Mucosa of rectum (tissue), 2 donors: ENCODE measurements around the gene OR8B4.
"Not testable (repeated sequence)": the region's sequence is repeated elsewhere in the genome, so short reads cannot be mapped to it uniquely, and the experiment has no call there.

ENCODE experiments used
- H3K27ac ChIP-seq, 2 donors: one replicate each; pipeline ENCODE4 v1.7.0; 2013; ENCODE audit warnings: inconsistent platforms in 2 of 2, low read depth in 2 of 2, low read length in 2 of 2
- H3K27me3 ChIP-seq, 2 donors: one replicate each; pipeline ENCODE4 v1.7.0; 2013; ENCODE audit warnings: low read length in 2 of 2; ENCODE audit not compliant: control insufficient read depth in 2 of 2, insufficient read depth in 2 of 2
- H3K36me3 ChIP-seq, 2 donors: one replicate each; pipeline ENCODE4 v1.7.0; 2013; ENCODE audit warnings: low read length in 2 of 2; ENCODE audit not compliant: control insufficient read depth in 2 of 2, insufficient read depth in 2 of 2
- H3K4me1 ChIP-seq, 2 donors: one replicate each; pipeline ENCODE4 v1.7.0; 2013; ENCODE audit warnings: low read length in 2 of 2, mild to moderate bottlenecking in 1 of 2; ENCODE audit not compliant: control insufficient read depth in 2 of 2, insufficient read depth in 2 of 2
- H3K4me3 ChIP-seq, 2 donors: one replicate each; pipeline ENCODE4 v1.7.0; 2013; ENCODE audit warnings: low read length in 2 of 2
- H3K9ac ChIP-seq, 2 donors: one replicate each; pipeline ENCODE4 v1.7.0; 2013; ENCODE audit warnings: low read length in 2 of 2, low read depth in 1 of 2, mild to moderate bottlenecking in 1 of 2
- H3K9me3 ChIP-seq, 2 donors: one replicate each; pipeline ENCODE4 v1.7.0; 2013; ENCODE audit warnings: low read length in 2 of 2; ENCODE audit not compliant: control insufficient read depth in 2 of 2
- donor health status: healthy.
- donor health status: Normal muscosa, but diverticular disease.

Gene OR8B4

DNA sequence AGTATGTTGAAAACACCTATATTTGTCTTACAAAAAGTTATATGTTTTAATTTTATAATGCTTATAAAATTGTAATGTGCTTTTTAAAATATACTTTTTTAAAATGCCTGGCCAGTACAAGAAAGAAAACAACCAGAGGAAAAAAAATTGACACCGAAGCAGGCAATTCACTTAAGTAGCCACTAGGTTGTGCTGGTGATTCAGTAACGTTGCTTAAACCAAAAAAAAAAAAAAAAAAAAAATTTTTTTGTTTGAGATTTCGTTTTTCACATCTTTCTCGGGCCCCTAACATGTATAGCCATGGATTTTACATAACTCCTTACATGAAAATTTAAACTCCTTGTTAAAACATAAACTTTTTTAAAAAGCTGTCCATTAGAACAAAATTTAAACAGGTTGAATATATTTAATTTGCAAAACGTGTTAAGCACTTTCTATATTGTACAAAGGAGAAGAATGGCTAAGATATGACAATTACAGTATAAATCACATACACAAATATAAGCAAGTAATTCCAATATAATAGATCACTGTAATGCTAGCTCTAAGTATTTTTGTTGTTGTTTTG lies 9.2 kb downstream of the OR8B4 start:
- H3K27ac ChIP-seq: no peak overlapping the region
- no peak overlapping the region for H3K9ac ChIP-seq

GRCh38 chr11:124409906-124410305 lies 14.8 kb downstream of the OR8B4 start:
- H3K9ac ChIP-seq: no peak overlapping the region
- H3K36me3 ChIP-seq: no peaks in the 10 kb centered on the region
- H3K4me1 ChIP-seq: no peaks in the 10 kb centered on the region
- H3K4me3 ChIP-seq: no peak overlapping the region
- H3K27me3 ChIP-seq: peaks cover 0 to 5% of the 10 kb centered on the region in 2 donors
- no peaks in the 10 kb centered on the region for H3K9me3 ChIP-seq
- no peak overlapping the region for H3K27ac ChIP-seq

More for the DNA sequence above, 9.2 kb downstream of the OR8B4 start:
- no peaks in the 10 kb centered on the region for H3K9me3 ChIP-seq
- H3K27me3 ChIP-seq: no peaks in the 10 kb centered on the region
- H3K36me3 ChIP-seq: no peaks in the 10 kb centered on the region
- H3K4me3 ChIP-seq: no peak overlapping the region
- H3K4me1 ChIP-seq: no peaks in the 10 kb centered on the region

- no peak overlapping the region for H3K27ac ChIP-seq
- no peak overlapping the region for H3K9ac ChIP-seq
- no peaks in the 10 kb centered on the region for H3K4me1 ChIP-seq
- no peak overlapping the region for H3K4me3 ChIP-seq
- H3K9me3 ChIP-seq: no peaks in the 10 kb centered on the region
- H3K36me3 ChIP-seq: no peaks in the 10 kb centered on the region
- H3K27me3 ChIP-seq: peaks cover 0 to 6% of the 10 kb centered on the region in 2 donors
These were observed 19.1 kb downstream of the OR8B4 start for GRCh38 chr11:124405581-124405980.

DNA sequence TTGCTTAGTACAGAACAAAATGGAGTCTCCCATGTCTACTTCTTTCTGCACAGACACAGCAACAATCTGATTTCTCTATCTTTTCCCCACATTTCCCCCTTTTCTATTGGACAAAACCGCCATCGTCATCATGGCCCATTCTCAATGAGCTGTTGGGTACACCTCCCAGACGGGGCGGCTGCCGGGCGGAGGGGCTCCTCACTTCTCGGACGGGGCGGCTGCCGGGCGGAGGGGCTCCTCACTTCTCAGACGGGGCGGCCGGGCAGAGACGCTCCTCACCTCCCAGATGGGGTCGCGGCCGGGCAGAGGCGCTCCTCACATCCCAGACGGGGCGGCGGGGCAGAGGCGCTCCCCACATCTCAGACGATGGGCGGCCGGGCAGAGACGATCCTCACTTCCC lies 21.5 kb downstream of the OR8B4 start:
- H3K9ac ChIP-seq, H3K27ac ChIP-seq, H3K4me3 ChIP-seq, H3K27me3 ChIP-seq, H3K4me1 ChIP-seq, H3K36me3 ChIP-seq, H3K9me3 ChIP-seq: not testable (repeated sequence)

DNA sequence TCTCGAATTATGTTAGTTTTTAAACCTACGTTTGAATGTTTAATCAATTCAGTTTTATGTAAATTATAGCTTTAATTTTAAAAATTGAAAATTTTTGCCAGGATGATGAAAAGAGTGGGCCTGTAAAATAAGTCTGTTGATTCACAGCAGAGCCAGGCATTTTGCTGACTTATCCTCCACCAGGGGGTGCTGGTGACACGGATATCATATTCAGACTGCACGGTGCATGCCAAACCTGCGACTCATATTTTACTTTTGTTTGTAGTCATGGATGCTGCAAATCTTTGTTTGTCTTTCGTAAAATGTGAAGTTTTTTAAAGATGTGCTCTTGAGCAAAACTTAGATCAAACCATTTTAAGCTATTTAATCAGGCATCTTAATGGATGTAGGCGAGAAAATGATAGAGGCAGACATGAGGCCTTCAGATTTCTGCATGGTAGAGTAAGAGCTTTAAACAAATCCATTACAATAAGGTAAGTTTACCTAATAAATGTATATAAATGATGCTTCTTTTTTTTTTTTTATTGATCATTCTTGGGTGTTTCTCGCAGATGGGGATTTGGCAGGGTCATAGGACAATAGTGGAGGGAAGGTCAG lies 22.2 kb downstream of the OR8B4 start:
- no peaks in the 10 kb centered on the region for H3K36me3 ChIP-seq
- no peaks in the 10 kb centered on the region for H3K4me1 ChIP-seq
- no peak overlapping the region for H3K27ac ChIP-seq
- H3K9ac ChIP-seq: no peak overlapping the region
- H3K27me3 ChIP-seq: peaks cover 0 to 6% of the 10 kb centered on the region in 2 donors
- H3K4me3 ChIP-seq: no peak overlapping the region
- no peaks in the 10 kb centered on the region for H3K9me3 ChIP-seq

- Histone ChIP-seq H3K4me3 (no peak within 1 kb of the TSS), H3K4me1 (no peaks in the 10 kb centered on the region), H3K27me3 (no peaks in the 10 kb centered on the region), H3K9me3 (no peaks in the 10 kb centered on the region), H3K9ac (no peak within 1 kb of the TSS), H3K27ac (no peak within 1 kb of the TSS), H3K36me3 (no peaks in the 10 kb centered on the region)
These were observed 25.7 kb downstream of the OR8B4 start, which contains the start of gene OR8B3 for GRCh38 chr11:124398924-124399323. Gene OR8B3, minus strand, starts transcription at chr11:124399024. Its CDS starts 1,673 bp downstream, at chr11:124397351.

- H3K4me3 ChIP-seq, H3K9ac ChIP-seq, H3K9me3 ChIP-seq, H3K4me1 ChIP-seq, H3K36me3 ChIP-seq, H3K27me3 ChIP-seq, H3K27ac ChIP-seq: not testable (repeated sequence)
These were observed 27.8 kb downstream of the OR8B4 start for GRCh38 chr11:124396847-124397246.

- H3K27me3 ChIP-seq: no peaks in the 10 kb centered on the region
- H3K9me3 ChIP-seq: no peaks in the 10 kb centered on the region
- no peaks in the 10 kb centered on the region for H3K36me3 ChIP-seq
- no peaks in the 10 kb centered on the region for H3K4me1 ChIP-seq
- no peak overlapping the region for H3K27ac ChIP-seq
- no peak overlapping the region for H3K4me3 ChIP-seq
- no peak overlapping the region for H3K9ac ChIP-seq
These were observed 30.3 kb downstream of the OR8B4 start for GRCh38 chr11:124394408-124394807.

GRCh38 chr11:124384399-124384798 lies 40.3 kb downstream of the OR8B4 start, which contains the start of gene OR8B2:
Gene OR8B2, minus strand, starts transcription at chr11:124384499. Its CDS starts 1,156 bp downstream, at chr11:124383343.
- Histone ChIP-seq H3K27ac (no peak within 1 kb of the TSS), H3K27me3 (no peaks in the 10 kb centered on the region), H3K36me3 (no peaks in the 10 kb centered on the region), H3K4me1 (no peaks in the 10 kb centered on the region), H3K9ac (no peak within 1 kb of the TSS), H3K9me3 (no peaks in the 10 kb centered on the region), H3K4me3 (no peak within 1 kb of the TSS)

DNA sequence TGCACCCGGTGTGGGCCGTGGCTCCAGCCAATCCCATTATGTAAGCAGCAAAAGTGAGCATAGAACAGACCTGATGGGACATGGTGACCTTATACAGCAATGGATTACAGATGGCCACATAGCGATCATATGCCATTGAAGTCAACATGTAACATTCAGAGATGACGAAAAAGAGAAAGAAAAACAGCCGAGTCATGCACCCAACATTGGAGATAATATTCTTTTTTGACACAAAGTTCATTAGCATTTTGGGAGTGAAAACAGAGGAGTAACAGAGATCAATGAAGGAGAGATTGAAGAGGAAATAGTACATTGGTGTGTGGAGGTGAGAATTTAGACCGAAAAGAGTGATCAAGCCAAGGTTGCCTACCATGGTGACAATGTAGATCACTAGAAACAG lies 41.8 kb downstream of the OR8B4 start:
- not testable (repeated sequence) for H3K27ac ChIP-seq, H3K9ac ChIP-seq, H3K4me1 ChIP-seq, H3K27me3 ChIP-seq, H3K4me3 ChIP-seq, H3K36me3 ChIP-seq, H3K9me3 ChIP-seq
